Adipocyte (in vitro differentiated cells): Measurements from ENCODE around the gene FMNL2.

Experiments
- DNase-seq: peaks from one replicate; pipeline ENCODE4 v3.0.0-alpha.2; 2015; ENCODE audit warnings: low read depth
- H3K27me3 ChIP-seq: replicated peaks from 2 replicates; pipeline ENCODE4 v1.7.0; 2013; ENCODE audit warnings: mild to moderate bottlenecking, low read length, moderate library complexity; ENCODE audit not compliant: control insufficient read depth, insufficient read depth
- H3K36me3 ChIP-seq: 2 replicates; pipeline ENCODE4 v1.7.0; 2013; ENCODE audit warnings: low read length, mild to moderate bottlenecking, moderate library complexity; ENCODE audit not compliant: control insufficient read depth, insufficient read depth, severe bottlenecking
- H3K4me1 ChIP-seq: 2 replicates; pipeline ENCODE4 v1.7.0; 2013; ENCODE audit warnings: mild to moderate bottlenecking, low read length, moderate library complexity; ENCODE audit not compliant: control insufficient read depth, insufficient read depth
- H3K4me3 ChIP-seq: 2 replicates; pipeline ENCODE4 v1.7.0; 2013; ENCODE audit warnings: mild to moderate bottlenecking, low read length, moderate library complexity
- H3K9ac ChIP-seq: 2 replicates; pipeline ENCODE4 v1.7.0; 2013; ENCODE audit warnings: mild to moderate bottlenecking, low read length, moderate library complexity
- H3K9me3 ChIP-seq: 2 replicates; pipeline ENCODE4 v1.7.0; 2013; ENCODE audit warnings: mild to moderate bottlenecking, low read length, moderate library complexity; ENCODE audit not compliant: control insufficient read depth

FMNL2 gene

DNA sequence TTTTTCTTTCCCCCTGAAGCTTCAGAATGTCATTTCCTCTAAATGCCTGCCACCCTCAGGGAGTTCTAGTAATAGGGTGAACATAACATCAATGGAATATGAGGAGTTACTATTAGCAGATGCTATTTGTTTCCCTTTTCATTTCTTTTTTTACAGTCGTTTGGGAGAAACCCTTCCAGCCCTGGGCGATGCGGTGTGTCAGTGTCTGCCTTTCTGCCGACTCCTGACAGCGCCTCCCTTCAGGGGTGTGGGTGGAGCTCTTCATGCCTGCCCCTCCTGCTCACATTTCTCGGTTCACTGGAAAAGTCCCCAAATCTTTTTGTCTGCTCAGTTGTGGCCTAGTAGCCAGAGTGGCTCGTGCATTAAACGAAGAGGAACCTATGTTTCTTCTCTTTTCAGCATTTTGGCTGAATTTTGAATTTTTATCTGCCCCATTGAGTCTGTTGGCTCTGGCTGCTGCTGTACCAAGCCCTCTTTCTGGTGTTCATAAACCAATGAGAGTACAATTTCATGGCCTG lies 72.3 kb downstream of the FMNL2 start:
- Histone ChIP-seq H3K9ac (peak overlapping the region; percentile 52), H3K4me1 (peaks cover 33% of the 10 kb centered on the region), H3K4me3 (peak overlapping the region; percentile 75)

DNA sequence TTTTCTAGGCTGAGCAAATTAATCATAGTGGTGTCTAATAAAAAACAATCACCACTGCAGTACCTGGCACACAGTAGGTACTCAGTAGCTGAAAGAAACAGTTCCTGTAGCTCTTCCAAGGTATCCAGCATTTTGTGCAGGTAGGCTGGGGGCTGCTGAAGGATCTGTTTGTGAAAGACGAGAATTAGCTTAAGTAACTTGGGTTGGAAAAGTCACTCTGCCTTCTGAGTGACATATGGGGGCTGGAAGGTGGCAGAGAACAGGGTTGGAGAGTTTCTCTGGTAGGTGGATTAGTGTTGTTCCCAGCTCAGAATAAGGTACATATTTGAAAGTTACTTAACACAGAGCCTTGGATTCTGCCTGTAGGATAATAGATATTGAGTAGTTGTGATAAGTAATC lies 72.8 kb downstream of the FMNL2 start:
- H3K4me1 ChIP-seq: peaks cover 33% of the 10 kb centered on the region
- no peak for DNase-seq
- H3K4me3 ChIP-seq: peak overlapping the region; percentile 75

More for the DNA sequence above, 72.3 kb downstream of the FMNL2 start:
- peak; percentile 81 for DNase-seq
- no peaks in the 10 kb centered on the region for H3K36me3 ChIP-seq
- no peaks in the 10 kb centered on the region for H3K9me3 ChIP-seq
- H3K27me3 ChIP-seq: no peaks in the 10 kb centered on the region

DNA sequence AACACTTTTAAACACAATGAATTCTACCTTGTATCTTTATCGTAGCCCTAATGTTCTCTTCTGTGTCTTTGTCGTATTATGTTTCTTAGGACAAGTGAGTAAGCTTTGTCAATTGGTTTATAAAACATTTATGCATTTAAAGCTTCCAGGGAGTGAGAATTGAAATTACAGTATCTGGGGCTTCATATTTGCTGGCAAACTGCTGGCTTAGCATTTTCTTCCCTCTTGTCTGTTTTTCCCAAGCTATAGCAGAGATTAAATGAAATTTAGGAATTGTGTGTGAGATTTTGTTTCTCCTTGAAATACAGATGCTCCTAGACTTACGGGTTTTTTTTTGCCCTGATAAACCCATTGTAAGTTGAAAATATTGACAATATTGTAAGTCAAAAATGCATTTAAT lies 73.3 kb downstream of the FMNL2 start:
- H3K9ac ChIP-seq: no peak overlapping the region
- H3K4me1 ChIP-seq: peaks cover 33% of the 10 kb centered on the region
- no peaks in the 10 kb centered on the region for H3K27me3 ChIP-seq
- H3K36me3 ChIP-seq: no peaks in the 10 kb centered on the region
- no peak overlapping the region for H3K4me3 ChIP-seq
- no peaks in the 10 kb centered on the region for H3K9me3 ChIP-seq
- DNase-seq: no peak

More for the DNA sequence above, 72.8 kb downstream of the FMNL2 start:
- peak overlapping the region; percentile 52 for H3K9ac ChIP-seq
- no peaks in the 10 kb centered on the region for H3K27me3 ChIP-seq
- H3K36me3 ChIP-seq: no peaks in the 10 kb centered on the region
- no peaks in the 10 kb centered on the region for H3K9me3 ChIP-seq

DNA sequence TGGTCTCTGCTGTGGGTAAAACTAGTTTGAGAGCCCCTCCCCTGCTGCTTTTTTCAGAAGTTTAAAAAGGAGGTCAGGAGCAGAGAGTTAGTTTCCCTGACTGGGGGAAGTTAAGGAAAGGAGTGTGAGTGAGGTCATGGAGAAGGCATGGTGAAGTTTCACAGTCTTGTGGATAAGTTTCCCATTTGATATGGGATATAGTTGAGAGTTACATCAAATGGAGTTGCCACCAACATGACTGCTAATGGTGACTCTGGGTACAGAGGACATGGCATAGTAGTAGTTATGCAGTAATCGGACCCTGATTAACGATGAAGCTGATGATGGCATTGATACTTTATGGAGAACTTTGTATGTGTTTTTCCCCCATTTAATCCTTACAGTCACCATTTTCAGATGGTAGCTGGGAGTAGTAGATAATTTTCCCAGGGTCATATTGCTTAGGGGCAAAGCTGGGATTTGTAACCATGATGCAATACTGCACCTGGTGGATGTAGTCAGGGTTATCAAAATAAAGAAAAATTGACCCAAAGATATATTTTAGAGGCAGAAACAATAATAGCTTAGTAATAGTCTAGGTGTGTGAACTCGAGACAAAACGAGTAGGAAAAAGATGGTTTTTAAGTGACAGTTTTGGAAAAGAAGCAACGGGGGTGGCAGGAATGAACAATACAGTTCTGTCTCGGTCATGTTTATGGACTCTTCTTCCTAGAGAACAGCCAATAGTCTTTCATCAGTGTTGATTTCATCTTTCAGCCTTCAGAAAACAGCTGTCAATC lies 74.6 kb downstream of the FMNL2 start:
- Histone ChIP-seq H3K9ac (no peak overlapping the region), H3K4me1 (peaks cover 33% of the 10 kb centered on the region), H3K9me3 (no peaks in the 10 kb centered on the region), H3K4me3 (no peak overlapping the region), H3K36me3 (no peaks in the 10 kb centered on the region), H3K27me3 (no peaks in the 10 kb centered on the region)
- DNase-seq: no peak

DNA sequence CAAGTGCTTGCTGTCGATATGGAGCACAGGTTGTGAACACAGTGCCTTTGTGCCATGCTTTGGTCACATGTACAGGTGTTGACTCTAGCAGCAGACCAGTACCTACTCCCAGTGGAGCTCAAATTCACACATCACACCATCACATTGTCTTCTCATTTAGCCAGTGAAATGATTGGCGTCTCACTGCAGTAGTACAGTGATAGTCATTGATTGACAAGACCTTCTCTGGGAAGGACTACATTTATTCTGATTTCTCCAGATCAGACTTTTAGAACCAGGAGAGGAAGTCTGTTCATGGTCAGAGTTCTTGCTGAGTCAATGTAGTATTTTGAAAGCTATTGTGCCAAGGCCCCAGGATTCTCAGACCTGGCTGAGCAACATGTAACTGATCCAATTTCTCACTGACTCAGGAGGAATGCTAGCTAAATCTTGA lies 75.2 kb downstream of the FMNL2 start:
- DNase-seq: peak; percentile 62
- H3K9ac ChIP-seq: no peak overlapping the region
- no peak overlapping the region for H3K4me3 ChIP-seq
- no peaks in the 10 kb centered on the region for H3K9me3 ChIP-seq
- H3K27me3 ChIP-seq: no peaks in the 10 kb centered on the region
- no peaks in the 10 kb centered on the region for H3K36me3 ChIP-seq
- H3K4me1 ChIP-seq: peaks cover 33% of the 10 kb centered on the region

DNA sequence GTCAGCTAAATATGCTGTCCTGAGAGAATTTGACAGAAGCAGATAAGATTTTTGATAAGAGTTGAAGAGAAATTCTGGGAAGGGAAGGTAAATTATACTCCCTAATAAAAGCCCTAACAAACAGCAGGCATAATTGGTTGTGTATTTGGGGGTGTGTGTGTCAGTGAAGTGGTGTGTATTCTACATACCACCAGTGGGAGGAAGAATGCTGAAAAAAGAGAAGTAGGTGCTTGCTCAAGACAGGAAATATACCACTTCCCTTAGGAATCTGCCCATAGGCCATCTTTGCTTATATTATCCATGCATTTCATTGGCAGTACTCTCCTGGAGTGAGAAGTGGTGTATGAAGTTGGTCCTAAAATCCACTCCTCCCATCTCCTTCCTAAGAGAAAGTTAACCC lies 76.2 kb downstream of the FMNL2 start:
- DNase-seq: no peak
- no peaks in the 10 kb centered on the region for H3K9me3 ChIP-seq
- peaks cover 35% of the 10 kb centered on the region for H3K4me1 ChIP-seq
- H3K4me3 ChIP-seq: no peak overlapping the region
- H3K27me3 ChIP-seq: no peaks in the 10 kb centered on the region
- no peaks in the 10 kb centered on the region for H3K36me3 ChIP-seq
- H3K9ac ChIP-seq: no peak overlapping the region

DNA sequence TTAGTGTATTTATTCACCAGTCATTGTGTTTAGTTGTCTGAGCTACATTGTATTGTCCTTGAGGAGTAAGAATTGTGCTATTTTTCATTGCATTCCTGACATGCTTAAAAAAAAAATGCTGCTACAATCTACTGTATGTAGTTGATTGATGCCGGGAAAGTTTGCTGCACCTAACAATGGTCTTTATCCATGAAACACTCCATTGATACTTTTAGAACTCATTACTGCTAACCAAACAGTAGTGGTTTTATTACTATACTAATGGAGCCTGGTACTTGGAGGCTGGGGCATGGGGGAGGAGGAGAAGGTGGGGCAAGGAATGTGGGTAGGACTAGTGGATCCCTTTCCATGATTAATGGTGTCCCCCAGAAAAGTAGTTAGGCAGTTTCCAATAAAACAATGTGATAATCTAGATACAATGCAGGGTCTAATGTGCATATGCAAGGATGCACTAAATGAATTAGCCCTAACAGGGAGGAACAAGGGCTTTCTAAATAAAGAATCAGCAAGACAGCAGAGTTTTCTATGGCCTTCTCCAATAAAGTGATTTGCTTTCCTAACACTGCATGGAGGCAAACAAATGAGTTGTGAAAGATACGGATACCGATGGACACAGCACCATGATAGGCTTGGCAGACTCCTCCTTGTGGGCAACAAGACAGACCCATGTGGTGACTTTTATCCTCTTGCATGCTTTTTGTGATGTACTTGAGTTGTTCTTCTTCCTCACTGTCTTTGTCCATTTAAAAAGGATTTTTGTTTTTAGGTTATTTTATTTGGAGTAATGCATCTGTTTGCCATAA lies 78.5 kb downstream of the FMNL2 start:
- peaks cover 27% of the 10 kb centered on the region for H3K4me1 ChIP-seq
- H3K9me3 ChIP-seq: no peaks in the 10 kb centered on the region
- no peak overlapping the region for H3K4me3 ChIP-seq
- H3K9ac ChIP-seq: no peak overlapping the region
- H3K27me3 ChIP-seq: no peaks in the 10 kb centered on the region
- no peak for DNase-seq
- no peaks in the 10 kb centered on the region for H3K36me3 ChIP-seq

DNA sequence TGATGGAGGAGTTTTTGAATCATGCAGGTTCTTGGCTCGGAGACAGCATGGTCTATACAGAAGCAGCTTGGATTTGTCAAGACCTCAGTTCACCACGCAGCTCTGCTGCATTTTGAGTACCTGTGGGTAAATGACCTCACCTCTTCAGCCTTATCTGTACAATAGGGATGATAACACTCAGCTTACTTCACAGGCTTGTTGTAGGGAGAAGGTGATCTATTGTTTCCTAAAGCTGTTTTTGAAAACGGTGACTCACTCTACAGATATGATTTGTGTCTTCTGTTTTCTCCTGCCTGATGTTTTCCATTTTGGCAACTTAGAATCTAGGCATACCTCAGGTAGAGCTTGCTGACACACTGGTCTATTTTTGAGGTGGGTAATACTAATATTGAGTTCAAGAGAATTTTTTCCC lies 80.3 kb downstream of the FMNL2 start:
- Histone ChIP-seq H3K4me3 (no peak overlapping the region), H3K4me1 (peaks cover 24% of the 10 kb centered on the region), H3K27me3 (no peaks in the 10 kb centered on the region), H3K36me3 (no peaks in the 10 kb centered on the region), H3K9me3 (no peaks in the 10 kb centered on the region), H3K9ac (no peak overlapping the region)
- DNase-seq: no peak

DNA sequence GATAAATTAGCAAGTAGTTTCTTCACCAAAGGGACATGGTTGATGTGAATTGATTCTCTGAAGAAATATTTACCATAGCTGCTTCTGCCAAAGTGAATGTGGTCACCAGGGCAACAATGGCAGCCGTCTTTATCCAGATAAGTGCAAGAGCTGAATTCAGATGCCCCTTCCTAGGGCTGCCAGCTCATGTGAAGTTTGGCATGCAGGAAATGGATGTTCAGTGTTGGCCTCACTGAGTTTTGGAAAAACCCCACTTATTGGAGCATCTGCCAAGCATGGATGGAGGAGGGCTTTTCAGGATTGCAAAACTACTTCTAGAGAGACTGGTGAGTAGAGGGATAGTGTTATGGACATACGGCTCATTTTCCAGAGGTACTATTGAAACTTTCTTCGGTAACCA lies 80.8 kb downstream of the FMNL2 start:
- DNase-seq: no peak
- no peaks in the 10 kb centered on the region for H3K36me3 ChIP-seq
- H3K9ac ChIP-seq: no peak overlapping the region
- no peaks in the 10 kb centered on the region for H3K27me3 ChIP-seq
- H3K4me1 ChIP-seq: peaks cover 18% of the 10 kb centered on the region
- H3K9me3 ChIP-seq: no peaks in the 10 kb centered on the region
- H3K4me3 ChIP-seq: no peak overlapping the region

DNA sequence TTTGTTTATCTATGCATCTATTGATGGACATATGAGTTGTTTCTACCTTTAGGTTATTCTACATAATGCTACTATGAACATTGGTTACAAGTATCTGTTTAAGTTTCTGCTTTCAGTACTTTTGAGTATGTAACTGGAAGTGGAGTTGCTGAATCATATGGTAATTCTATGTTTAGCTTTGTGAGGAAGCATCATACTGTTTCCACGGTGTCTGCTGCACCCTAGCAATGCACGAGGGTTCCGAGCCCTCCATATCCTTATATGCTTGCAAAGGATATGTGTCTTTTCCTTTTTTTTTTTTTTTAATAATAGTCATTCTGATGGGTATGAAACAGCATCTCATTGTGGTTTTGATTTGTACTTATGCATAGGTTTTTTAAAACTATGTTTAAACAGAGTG lies 83.7 kb downstream of the FMNL2 start:
- H3K9me3 ChIP-seq: no peaks in the 10 kb centered on the region
- H3K9ac ChIP-seq: no peak overlapping the region
- no peaks in the 10 kb centered on the region for H3K27me3 ChIP-seq
- H3K4me1 ChIP-seq: peaks cover 27% of the 10 kb centered on the region
- H3K36me3 ChIP-seq: no peaks in the 10 kb centered on the region
- no peak overlapping the region for H3K4me3 ChIP-seq
- DNase-seq: no peak

DNA sequence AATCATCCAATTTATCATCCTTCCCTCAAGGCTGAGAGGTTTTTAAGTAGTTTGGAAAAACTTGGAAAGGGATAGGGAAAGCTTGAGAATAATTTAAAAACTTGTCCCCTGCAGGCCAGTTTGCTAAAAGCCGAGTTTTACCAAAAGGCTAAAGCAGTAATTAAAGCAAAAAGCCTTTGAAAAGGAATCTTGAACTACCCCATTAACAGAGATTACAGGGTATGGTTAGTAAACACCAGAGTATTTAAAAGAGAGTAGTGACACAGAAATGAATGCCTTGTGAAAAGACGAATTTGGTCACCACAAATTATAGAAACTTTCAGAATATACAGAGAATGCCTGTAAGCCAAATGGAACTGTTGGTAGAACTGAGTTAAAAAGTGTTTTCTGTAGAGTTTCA lies 85.0 kb downstream of the FMNL2 start:
- Histone ChIP-seq H3K4me3 (no peak overlapping the region), H3K9me3 (no peaks in the 10 kb centered on the region), H3K9ac (no peak overlapping the region), H3K36me3 (no peaks in the 10 kb centered on the region), H3K27me3 (no peaks in the 10 kb centered on the region), H3K4me1 (peaks cover 27% of the 10 kb centered on the region)
- no peak for DNase-seq
